ENCODE data around the gene WWOX. TPM values are rescaled to one million over a fixed set of nuclear protein-coding genes. Genes with fewer than 3 reads are reported as not detected.

The WWOX gene
- total RNA-seq, 1 donor from 2014 or later, result 16.1 TPM

DNA sequence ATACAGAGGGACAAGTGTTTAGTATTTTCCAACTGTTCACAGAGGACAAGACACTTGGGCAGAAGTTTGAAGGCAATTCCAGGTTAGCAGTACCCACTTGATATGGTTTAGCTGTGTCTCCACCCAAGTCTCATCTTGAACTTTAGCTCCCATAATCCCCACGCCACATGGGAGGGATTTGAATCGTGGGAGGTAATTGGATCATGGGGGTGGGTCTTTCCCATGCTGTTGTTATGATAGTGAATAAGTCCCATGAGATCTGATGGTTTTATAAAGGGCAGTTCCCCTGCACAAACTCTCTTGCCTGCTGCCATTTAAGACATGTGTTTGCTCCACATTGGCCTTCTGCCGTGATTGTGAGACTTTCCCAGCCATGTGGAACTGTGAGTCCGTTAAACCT lies 832.2 kb downstream of the WWOX start:
- Mint-ChIP-seq H3K4me3 (no peak overlapping the region), H3K4me1 (peaks cover 2% of the 10 kb centered on the region), H3K27ac (no peak overlapping the region), H3K9me3 (peaks cover 12% of the 10 kb centered on the region), H3K36me3 (ENCODE audit: low read depth) (no peaks in the 10 kb centered on the region), H3K27me3 (no peaks in the 10 kb centered on the region)
- intact Hi-C loops (cut with micrococcal nuclease), result no loop called here
- no peak for DNase-seq

DNA sequence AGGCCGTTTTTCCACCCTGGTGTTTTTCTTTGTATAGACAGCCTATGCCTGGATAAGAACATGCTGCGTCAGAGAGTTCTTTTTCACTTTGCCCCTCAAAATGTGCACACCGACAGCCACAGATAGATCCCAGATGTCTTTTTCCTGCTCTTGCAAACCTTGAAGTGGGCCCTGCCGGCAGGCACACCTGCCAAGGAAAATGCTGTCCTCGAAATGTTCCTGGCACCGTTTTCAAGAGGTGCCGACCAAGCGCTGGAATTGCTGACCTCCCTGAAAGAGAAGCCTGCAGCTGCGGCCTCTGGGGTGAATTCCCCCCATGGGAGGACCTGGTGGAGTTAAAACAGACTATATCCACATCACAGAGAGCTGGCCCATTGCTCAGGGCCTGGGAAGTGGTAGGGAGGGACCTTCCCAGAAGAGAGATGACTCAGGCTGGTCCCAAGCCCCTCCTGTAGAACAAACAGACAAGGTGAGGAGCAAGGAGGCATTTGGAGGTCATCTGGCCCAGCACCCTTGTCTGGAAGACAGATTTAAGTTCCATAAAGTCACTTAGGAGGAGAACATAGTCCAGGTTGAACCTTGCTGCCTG lies 833.0 kb downstream of the WWOX start:
- Mint-ChIP-seq H3K4me3 (no peak overlapping the region), H3K27ac (no peak overlapping the region), H3K4me1 (peaks cover 2% of the 10 kb centered on the region), H3K27me3 (no peaks in the 10 kb centered on the region), H3K9me3 (peaks cover 12% of the 10 kb centered on the region), H3K36me3 (ENCODE audit: low read depth) (no peaks in the 10 kb centered on the region)
- intact Hi-C loops (cut with micrococcal nuclease), result no loop called here
- no peak for DNase-seq

DNA sequence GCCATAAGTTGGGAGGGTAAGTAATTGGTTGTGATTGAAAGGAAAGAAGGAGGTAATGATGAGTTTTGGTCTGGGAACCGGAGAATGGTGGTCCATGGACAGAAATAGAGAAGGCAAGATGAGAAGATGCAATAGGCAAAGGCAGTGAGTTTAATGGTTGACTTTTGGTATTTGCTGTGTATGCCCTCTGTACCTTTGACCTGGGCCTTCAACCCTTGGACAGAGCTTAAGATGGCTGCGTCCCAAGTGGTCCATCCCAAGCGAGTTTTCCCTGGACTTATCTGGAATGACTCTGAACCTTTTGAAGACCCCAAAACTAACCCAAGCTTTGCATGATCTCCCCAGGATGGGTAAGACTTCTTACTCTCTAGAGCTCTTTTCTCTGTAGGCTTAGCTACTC lies 836.6 kb downstream of the WWOX start:
- DNase-seq, result no peak
- peaks cover 2% of the 10 kb centered on the region for H3K4me1 Mint-ChIP-seq
- intact Hi-C loops (cut with micrococcal nuclease), result no loop called here

DNA sequence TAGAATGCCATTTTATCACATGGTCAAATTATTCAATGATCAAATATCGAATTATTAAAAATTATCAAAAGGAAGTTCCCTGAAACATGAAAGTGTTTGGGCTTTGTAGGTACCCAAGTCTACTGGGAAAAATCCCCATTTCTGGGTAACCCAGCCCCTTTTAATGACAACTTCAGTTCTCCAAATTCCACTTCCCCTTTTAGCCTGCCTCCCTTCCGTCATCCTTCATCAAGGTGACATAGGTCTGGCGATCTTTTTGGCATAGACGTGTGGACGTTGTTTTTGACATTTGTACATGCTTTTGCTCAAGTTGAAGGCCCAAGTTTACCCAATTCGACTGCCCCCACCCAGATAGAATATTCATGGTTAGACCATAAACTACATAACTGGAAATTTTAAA lies 840.1 kb downstream of the WWOX start:
- no peak for DNase-seq
- Mint-ChIP-seq H3K27me3 (no peaks in the 10 kb centered on the region), H3K4me1 (peaks cover 2% of the 10 kb centered on the region), H3K4me3 (no peak overlapping the region), H3K36me3 (ENCODE audit: low read depth) (no peaks in the 10 kb centered on the region), H3K9me3 (peaks cover 17% of the 10 kb centered on the region), H3K27ac (no peak overlapping the region)
- intact Hi-C loops (cut with micrococcal nuclease), result no loop called here

More for the DNA sequence above, 836.6 kb downstream of the WWOX start:
- no peaks in the 10 kb centered on the region for H3K27me3 Mint-ChIP-seq
- no peak overlapping the region for H3K27ac Mint-ChIP-seq
- H3K36me3 Mint-ChIP-seq (ENCODE audit: low read depth), result no peaks in the 10 kb centered on the region
- H3K4me3 Mint-ChIP-seq, result no peak overlapping the region
- H3K9me3 Mint-ChIP-seq, result peaks cover 8% of the 10 kb centered on the region

DNA sequence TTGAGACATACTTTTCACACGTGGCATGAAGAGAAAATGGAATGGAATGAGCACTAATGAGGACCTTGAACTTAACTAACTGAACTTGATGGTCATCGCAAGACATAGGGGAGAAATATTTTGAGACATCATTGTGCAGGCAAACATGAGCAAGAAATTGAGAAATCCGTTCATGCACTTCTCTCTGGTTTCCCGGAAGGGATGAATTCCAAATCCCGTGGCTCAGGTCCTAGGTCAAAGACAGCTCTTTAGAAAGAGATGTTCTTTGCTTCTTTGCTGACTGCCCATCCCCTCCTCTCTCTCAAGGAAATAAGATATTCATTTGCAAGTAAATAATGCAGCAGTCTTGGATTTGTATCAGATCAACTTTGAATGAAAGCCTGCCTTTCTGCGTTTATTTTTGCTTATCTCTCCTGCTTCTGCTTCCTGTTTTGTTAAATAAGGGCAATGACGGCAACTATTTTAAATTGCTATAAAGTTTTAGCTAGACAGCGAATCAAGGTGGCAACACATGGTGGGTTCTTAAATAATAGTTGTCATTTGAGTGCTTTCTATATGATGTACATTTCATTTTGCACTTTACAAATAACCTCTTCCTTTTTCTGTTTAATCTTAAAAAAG lies 843.3 kb downstream of the WWOX start:
- intact Hi-C loops (cut with micrococcal nuclease), result no loop called here
- Mint-ChIP-seq H3K27me3 (no peaks in the 10 kb centered on the region), H3K9me3 (peaks cover 13% of the 10 kb centered on the region), H3K27ac (no peak overlapping the region), H3K4me3 (no peak overlapping the region), H3K36me3 (ENCODE audit: low read depth) (no peaks in the 10 kb centered on the region), H3K4me1 (no peaks in the 10 kb centered on the region)
- DNase-seq, result no peak

DNA sequence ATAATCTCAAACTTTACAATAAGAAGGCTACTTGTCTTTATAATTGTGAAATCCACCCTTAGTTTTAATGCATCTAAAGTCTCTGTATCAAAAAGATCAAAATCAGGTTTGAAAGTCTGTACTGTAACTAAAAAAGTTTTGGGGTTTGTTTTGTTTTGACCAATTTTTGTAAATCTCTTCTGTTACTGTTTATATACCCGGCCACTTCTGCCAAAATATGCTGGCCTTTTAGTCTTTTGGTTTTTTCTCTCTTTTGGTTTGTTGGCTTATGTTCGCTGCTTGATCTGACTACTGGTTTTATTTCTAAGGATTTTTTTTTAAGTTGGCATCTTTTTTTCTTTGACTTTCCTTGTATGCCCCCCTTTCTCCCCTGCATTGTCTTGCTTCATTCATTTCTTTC lies 845.9 kb downstream of the WWOX start:
- intact Hi-C loops (cut with micrococcal nuclease), result no loop called here
- H3K4me1 Mint-ChIP-seq, result no peaks in the 10 kb centered on the region
- H3K27ac Mint-ChIP-seq, result no peak overlapping the region
- no peak overlapping the region for H3K4me3 Mint-ChIP-seq
- H3K9me3 Mint-ChIP-seq, result peaks cover 13% of the 10 kb centered on the region
- H3K36me3 Mint-ChIP-seq (ENCODE audit: low read depth), result no peaks in the 10 kb centered on the region
- DNase-seq, result no peak
- H3K27me3 Mint-ChIP-seq, result no peaks in the 10 kb centered on the region

DNA sequence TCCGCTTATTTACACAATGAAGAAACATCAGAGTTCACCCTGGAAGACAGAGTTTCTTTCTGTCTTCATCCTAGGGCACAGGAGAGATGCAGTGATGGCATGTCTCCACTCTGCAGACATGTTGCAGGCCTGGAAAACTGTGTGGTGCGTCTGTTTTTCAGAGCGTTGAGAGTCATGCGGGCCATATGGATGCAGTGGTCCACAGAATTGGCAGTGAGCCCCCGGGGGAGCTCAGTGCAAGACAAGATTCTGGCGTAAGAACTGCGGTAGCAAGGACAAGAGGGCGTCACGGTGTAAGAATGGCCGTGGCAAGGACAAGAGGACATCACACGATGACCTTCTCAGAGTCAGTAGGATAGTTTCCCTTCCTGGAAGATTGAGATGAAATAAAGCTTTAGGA lies 847.1 kb downstream of the WWOX start:
- H3K4me1 Mint-ChIP-seq, result no peaks in the 10 kb centered on the region
- H3K9me3 Mint-ChIP-seq, result peaks cover 13% of the 10 kb centered on the region
- intact Hi-C loops (cut with micrococcal nuclease), result no loop called here
- no peak for DNase-seq
- H3K27me3 Mint-ChIP-seq, result no peaks in the 10 kb centered on the region
- H3K4me3 Mint-ChIP-seq, result no peak overlapping the region
- H3K36me3 Mint-ChIP-seq (ENCODE audit: low read depth), result no peaks in the 10 kb centered on the region
- no peak overlapping the region for H3K27ac Mint-ChIP-seq

DNA sequence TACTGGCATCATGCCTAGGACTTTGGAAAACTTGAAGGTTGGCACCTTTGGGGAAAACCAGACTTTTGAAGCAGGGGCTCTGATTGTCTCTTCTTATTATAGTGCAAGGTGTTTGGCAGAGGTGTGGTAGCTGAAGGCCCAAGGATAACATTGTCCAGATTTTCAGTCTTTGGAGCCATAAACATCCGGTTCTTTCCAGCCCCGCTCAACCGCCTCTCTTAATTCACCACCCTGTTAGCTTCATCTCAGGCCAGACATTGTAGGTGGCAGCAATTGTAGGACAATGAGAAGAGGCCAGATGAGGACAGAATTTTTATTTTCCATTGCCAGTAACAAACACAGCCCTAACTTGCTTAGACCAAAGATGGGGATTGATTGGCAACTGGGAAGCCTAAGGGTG lies 851.3 kb downstream of the WWOX start:
- no peaks in the 10 kb centered on the region for H3K27me3 Mint-ChIP-seq
- intact Hi-C loops (cut with micrococcal nuclease), result no loop called here
- no peak for DNase-seq
- no peak overlapping the region for H3K4me3 Mint-ChIP-seq
- no peaks in the 10 kb centered on the region for H3K4me1 Mint-ChIP-seq
- no peak overlapping the region for H3K27ac Mint-ChIP-seq
- peaks cover 5% of the 10 kb centered on the region for H3K9me3 Mint-ChIP-seq
- H3K36me3 Mint-ChIP-seq (ENCODE audit: low read depth), result no peaks in the 10 kb centered on the region

DNA sequence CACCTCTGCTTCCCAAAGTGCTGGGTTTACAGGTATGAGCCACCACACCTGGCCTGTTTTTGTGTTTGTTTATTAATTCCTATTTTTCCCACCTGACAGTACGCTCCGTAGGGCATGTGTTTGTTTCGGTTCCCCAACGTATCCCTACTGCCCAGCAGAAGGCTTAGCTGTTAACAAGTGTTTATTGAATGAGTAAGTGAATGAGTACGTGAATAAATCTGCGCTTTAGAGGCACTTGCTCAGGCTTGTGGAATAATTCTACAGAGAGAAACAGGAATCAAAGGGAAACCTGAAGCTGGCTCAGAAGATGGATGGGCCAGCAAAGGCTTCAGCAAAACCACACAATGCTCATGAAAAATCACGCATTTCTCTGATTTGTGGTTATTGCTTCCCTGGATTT lies 853.2 kb downstream of the WWOX start:
- intact Hi-C loops (cut with micrococcal nuclease), result no loop called here
- Mint-ChIP-seq H3K27me3 (no peaks in the 10 kb centered on the region), H3K4me3 (no peak overlapping the region)

DNA sequence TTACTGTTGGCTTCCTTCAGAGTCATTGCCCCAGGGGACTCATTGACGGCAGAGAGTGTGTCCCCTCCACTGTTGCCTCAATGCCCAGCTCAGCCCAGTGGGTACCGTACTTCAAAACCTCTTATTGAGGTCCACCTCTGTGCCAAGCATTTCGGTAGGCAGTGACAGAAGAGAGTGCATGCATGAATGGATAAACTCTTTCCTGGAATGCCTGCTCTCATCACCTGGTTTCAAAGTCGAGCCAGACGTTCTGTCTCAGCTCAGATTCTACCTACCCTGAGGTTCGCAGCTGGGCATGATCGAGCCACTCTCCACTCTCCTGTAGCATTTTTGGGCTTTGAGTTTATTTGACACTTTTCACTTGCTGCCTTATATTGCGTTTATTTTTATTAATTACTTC lies 854.1 kb downstream of the WWOX start:
- Mint-ChIP-seq H3K36me3 (ENCODE audit: low read depth) (no peaks in the 10 kb centered on the region), H3K27ac (no peak overlapping the region), H3K4me1 (peaks cover 2% of the 10 kb centered on the region), H3K4me3 (no peak overlapping the region), H3K9me3 (peaks cover 5% of the 10 kb centered on the region), H3K27me3 (no peaks in the 10 kb centered on the region)
- intact Hi-C loops (cut with micrococcal nuclease), result no loop called here
- DNase-seq, result no peak

More for the DNA sequence above, 853.2 kb downstream of the WWOX start:
- Mint-ChIP-seq H3K36me3 (ENCODE audit: low read depth) (no peaks in the 10 kb centered on the region), H3K27ac (no peak overlapping the region), H3K4me1 (no peaks in the 10 kb centered on the region), H3K9me3 (peaks cover 5% of the 10 kb centered on the region)
- DNase-seq, result no peak

DNA sequence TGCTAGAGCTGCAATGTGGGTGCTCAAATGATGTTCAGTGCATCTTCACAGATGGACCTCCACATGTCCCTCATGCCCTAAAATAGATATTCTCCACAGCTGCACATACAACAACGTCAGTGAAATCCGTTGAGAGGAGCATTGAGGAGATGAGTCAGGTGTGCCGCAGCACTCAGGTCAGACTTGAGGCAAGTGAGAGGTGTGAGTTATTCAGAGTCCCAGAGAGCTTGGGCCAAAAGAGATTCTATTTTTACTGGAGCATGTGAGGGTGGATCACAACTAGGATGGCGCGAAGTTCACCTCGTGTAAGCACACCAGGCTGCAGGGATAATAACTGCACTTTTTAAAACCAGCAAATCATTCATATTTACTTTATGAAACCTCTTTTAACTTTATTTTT lies 855.8 kb downstream of the WWOX start:
- Mint-ChIP-seq H3K4me1 (peaks cover 2% of the 10 kb centered on the region), H3K9me3 (peaks cover 12% of the 10 kb centered on the region), H3K27ac (no peak overlapping the region), H3K4me3 (no peak overlapping the region), H3K36me3 (ENCODE audit: low read depth) (no peaks in the 10 kb centered on the region), H3K27me3 (no peaks in the 10 kb centered on the region)
- intact Hi-C loops (cut with micrococcal nuclease), result no loop called here
- DNase-seq, result no peak

DNA sequence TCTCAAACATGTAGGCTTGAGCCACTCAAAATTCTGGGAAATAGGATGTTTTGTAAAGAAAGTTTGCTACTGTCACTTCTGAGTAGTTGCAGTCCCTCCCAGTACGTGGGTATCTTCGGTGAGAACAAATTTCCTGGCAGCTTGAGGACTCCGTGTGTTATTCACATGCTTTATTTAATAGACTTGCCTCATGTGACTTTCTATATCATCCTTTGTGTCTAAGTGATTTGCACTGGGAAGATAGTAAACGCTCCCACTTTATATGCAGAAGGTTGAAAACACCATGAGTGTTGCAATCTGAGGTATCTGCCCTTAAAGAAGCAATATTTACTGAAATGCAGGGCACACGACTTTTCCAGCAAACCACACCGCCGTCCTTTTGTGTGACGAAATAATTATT lies 857.4 kb downstream of the WWOX start:
- H3K4me1 Mint-ChIP-seq, result peaks cover 2% of the 10 kb centered on the region
- no peaks in the 10 kb centered on the region for H3K27me3 Mint-ChIP-seq
- intact Hi-C loops (cut with micrococcal nuclease), result no loop called here
- H3K9me3 Mint-ChIP-seq, result peaks cover 18% of the 10 kb centered on the region
- H3K4me3 Mint-ChIP-seq, result no peak overlapping the region
- no peak overlapping the region for H3K27ac Mint-ChIP-seq
- DNase-seq, result no peak
- no peaks in the 10 kb centered on the region for H3K36me3 Mint-ChIP-seq (ENCODE audit: low read depth)

DNA sequence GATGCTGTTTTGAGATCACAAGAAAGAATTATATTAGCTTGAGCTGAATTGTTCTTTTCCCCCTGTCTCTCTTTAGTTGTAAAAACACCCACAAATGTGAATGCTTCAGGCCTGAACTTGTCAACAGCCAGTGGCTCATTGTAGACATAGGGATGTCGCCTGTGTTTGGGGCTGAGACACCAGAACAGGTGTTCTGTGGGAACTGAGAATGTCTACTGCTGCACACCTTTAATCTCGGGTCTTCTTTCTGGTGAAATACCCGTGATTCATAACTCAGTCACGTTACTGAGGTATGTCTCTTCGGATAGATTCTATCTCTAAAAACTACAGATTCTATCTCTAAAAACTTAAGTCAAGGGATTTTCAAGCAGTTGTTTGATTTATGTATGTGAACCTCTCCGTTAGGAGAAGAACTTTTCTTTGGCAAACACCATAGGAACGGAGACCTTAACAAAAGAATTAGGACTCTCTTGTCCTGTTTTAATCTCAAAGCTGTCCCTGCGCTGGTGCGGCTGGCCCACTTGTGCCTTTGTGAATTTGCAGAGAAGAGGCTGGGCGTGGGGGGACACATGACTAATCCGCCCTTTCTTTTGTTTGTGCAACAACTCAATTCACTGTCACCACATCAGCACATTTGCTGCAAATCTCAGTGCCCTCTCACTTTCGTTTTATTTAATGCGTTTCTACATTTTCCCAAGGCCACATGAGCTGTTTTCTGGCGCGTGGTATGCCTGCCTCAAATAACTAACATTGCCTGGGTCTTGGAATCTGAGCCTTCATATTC lies 858.1 kb downstream of the WWOX start:
- Mint-ChIP-seq H3K4me1 (peaks cover 4% of the 10 kb centered on the region), H3K27ac (no peak overlapping the region), H3K36me3 (ENCODE audit: low read depth) (no peaks in the 10 kb centered on the region), H3K4me3 (no peak overlapping the region), H3K9me3 (peaks cover 18% of the 10 kb centered on the region), H3K27me3 (no peaks in the 10 kb centered on the region)
- DNase-seq, result no peak
- intact Hi-C loops (cut with micrococcal nuclease), result no loop called here

DNA sequence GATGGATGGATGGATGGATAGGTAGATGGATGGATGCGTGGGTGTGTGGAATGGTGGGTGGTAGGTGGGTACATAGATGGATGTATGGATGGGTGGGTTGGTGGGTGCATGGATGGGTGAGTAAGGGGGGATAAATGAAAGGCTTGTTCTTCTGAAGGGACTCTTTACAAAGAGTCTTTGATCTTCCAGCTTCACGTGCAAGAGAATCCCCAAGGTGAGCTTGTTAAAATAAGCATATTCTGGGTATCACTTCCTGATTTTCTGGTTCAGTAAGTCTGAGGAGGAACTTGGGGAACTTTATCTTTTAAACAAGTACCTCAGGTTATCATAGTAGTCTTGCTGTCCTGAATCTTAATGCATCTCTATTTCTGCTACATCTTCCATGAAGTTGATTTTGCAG lies 862.0 kb downstream of the WWOX start:
- Mint-ChIP-seq H3K27ac (peak overlapping the region; percentile 59), H3K4me1 (peaks cover 8% of the 10 kb centered on the region), H3K9me3 (peaks cover 21% of the 10 kb centered on the region), H3K4me3 (no peak overlapping the region), H3K27me3 (no peaks in the 10 kb centered on the region), H3K36me3 (ENCODE audit: low read depth) (peaks cover 3% of the 10 kb centered on the region)
- no peak for DNase-seq
- intact Hi-C loops (cut with micrococcal nuclease), result loop anchor here (5.0 kb wide), 1 partner anchor 636 kb away; no protein-coding TSS in a partner anchor
